Gastroesophageal sphincter (tissue), 3 donors: Measurements from ENCODE around the gene GALNT18.

Experiments
- EP300 ChIP-seq: sonication (generic); formaldehyde crosslinking; IDR thresholded peaks from one replicate; pipeline ENCODE4 v1.6.1; 2017; ENCODE audit warnings: antibody characterized with exemption, mild to moderate bottlenecking
- POLR2A ChIP-seq, 2 donors: fragments of 450-650 bp; IDR thresholded peaks; one replicate each; pipeline ENCODE4 v1.6.1; 2017; ENCODE audit warnings: antibody characterized with exemption in 2 of 2, mild to moderate bottlenecking in 2 of 2, moderate library complexity in 1 of 2
- POLR2AphosphoS5 ChIP-seq: sonication (generic); formaldehyde crosslinking; IDR thresholded peaks from one replicate; pipeline ENCODE4 v1.6.1; 2017; ENCODE audit warnings: antibody characterized with exemption
- TF ChIP-seq, protein P1 (sequence below), 4 experiments: fragments of 200-600 bp in 2 of 4; fragments of 450-650 bp in 2 of 4; sonication (generic) in 1 of 4; IDR thresholded peaks; one replicate each; pipeline ENCODE4 v1.5.1; 2017 to 2019; ENCODE audit warnings: antibody characterized with exemption in 4 of 4, mild to moderate bottlenecking in 2 of 4, moderate library complexity in 2 of 4

GRCh38 chr11:11253497-11253896, 368.3 kb downstream of the GALNT18 start:
- TF ChIP-seq, protein P1, sequence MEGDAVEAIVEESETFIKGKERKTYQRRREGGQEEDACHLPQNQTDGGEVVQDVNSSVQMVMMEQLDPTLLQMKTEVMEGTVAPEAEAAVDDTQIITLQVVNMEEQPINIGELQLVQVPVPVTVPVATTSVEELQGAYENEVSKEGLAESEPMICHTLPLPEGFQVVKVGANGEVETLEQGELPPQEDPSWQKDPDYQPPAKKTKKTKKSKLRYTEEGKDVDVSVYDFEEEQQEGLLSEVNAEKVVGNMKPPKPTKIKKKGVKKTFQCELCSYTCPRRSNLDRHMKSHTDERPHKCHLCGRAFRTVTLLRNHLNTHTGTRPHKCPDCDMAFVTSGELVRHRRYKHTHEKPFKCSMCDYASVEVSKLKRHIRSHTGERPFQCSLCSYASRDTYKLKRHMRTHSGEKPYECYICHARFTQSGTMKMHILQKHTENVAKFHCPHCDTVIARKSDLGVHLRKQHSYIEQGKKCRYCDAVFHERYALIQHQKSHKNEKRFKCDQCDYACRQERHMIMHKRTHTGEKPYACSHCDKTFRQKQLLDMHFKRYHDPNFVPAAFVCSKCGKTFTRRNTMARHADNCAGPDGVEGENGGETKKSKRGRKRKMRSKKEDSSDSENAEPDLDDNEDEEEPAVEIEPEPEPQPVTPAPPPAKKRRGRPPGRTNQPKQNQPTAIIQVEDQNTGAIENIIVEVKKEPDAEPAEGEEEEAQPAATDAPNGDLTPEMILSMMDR (IDR thresholded peaks at IDR 0.05), result no peak
- TF ChIP-seq EP300, result no peak
- no peak for TF ChIP-seq POLR2A (IDR thresholded peaks at IDR 0.05)
- no peak for TF ChIP-seq POLR2AphosphoS5
